GM12892 (cell line): ENCODE results near the gene CNDP2.
A peak's percentile ranks its signal among the peaks of the same experiment; 100 is the strongest.
"Not testable (repeated sequence)": the region's sequence is repeated elsewhere in the genome, so short reads cannot be mapped to it uniquely, and the experiment has no call there.

ENCODE experiments used
- DNase-seq: peaks from one replicate; pipeline ENCODE4 v3.0.0; 2011; ENCODE audit not compliant: insufficient read length
- FAIRE-seq: peaks from 2 replicates; lab custom pipeline; 2011; peaks lifted over from hg19 to GRCh38; lab: Jason Lieb, UNC
- POLR2A ChIP-seq: IDR thresholded peaks from 2 replicates; pipeline ENCODE4 v1.6.1; 2011; ENCODE audit warnings: low read depth, low read length, control low read depth
- POLR2AphosphoS5 ChIP-seq: IDR thresholded peaks from 2 replicates; pipeline ENCODE4 v1.6.1; 2011; ENCODE audit warnings: low read depth, low read length, control low read depth
- TAF1 ChIP-seq: IDR thresholded peaks from 2 replicates; pipeline ENCODE4 v1.6.1; 2011; ENCODE audit warnings: low read depth, mild to moderate bottlenecking, control low read depth, low read length, borderline replicate concordance

The CNDP2 gene

GRCh38 chr18:74522635-74523548, 26.7 kb downstream of the CNDP2 start:
- FAIRE-seq = no peak
- no peak for DNase-seq
- TF ChIP-seq POLR2AphosphoS5 = no peak
- no peak for TF ChIP-seq POLR2A
- TF ChIP-seq TAF1 = no peak

DNA sequence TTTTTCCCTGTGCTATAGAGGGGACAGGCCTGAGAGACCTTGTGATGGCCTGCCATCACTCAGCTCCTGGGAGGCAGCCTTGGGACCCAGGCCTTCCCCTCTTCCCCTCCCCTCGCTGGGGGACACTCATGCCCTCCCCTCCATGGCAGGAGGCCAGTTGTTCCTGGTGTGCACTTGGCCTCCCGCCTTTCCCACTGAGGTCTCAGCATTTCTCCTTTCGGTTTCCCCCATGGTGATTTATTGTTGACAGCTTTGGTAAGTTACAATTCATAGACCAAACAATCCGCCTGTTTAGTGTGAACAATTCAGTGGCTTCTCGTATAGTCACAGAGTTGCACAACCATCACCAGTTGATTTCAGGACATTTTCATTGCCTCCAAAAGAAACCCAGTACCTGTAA, 27.9 kb downstream of the CNDP2 start:
- FAIRE-seq (no peak), DNase-seq (no peak)
- TF ChIP-seq POLR2A = no peak
- no peak for TF ChIP-seq POLR2AphosphoS5
- no peak for TF ChIP-seq TAF1

- not testable (repeated sequence) for FAIRE-seq
Observed at GRCh38 chr18:74524915-74525314, 28.8 kb downstream of the CNDP2 start.

DNA sequence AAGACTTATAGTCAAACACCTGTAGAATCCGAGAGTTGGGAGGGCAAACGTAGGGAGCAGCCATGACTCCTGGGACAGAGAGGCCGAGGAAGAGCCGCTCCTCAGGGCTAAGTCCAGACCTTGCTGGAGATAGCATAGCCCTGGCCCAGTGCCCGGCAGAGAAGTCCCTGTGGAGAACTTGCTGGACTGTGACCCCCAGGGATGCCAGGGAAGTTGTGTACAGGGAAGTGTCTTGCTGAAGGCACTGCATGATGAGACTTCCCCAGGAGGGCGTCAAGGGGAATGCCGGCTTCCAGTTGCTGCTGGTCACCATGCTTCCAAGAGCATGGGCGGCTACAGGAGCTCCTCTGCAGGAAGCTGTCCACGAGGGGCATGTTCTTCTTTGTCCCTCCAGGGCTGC, 29.6 kb downstream of the CNDP2 start:
- DNase-seq (no peak), FAIRE-seq (no peak)
- TF ChIP-seq POLR2A = no peak
- no peak for TF ChIP-seq TAF1
- TF ChIP-seq POLR2AphosphoS5 = no peak

More at GRCh38 chr18:74524915-74525314, 28.8 kb downstream of the CNDP2 start:
- not testable (repeated sequence) for DNase-seq

DNA sequence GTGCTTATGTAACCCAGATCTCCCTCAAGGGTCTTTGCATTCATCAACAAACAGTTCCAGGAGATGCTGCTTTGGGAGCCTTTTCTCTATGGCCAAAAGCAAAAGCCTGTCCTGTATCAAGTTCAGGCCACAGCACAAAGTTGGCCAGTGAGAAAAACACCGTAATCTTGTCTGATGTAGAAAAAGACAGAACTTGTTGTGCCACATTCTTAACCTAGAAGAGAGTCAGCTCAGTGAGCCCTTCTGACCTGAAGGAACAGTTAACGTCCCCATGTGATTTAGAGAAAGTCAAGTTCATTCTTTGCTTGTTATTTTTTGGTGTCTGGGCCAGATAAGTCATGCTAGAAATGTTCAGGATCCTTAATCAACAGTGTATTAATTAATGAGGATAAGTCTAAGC, 30.3 kb downstream of the CNDP2 start:
- DNase-seq (no peak), FAIRE-seq (no peak)
- TF ChIP-seq TAF1 (no peak), POLR2AphosphoS5 (no peak), POLR2A (no peak)

DNA sequence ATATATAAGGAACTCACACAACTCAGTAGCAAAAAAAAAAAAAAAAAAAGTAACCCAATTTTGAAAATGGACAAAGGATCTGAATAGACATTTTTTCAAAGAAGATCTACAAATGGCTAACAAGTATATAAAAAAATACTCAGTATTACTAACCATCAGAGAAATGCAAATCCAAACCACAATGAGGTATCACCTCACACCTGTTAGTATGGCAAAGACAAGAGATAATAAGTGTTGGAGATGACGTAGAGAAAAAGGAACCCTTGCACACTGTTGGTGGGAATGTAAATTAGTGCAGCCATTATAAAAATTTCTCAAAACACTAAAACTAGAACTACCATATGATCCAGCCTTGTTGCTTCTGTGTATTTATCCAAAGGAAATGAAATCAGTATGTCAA, 32.3 kb downstream of the CNDP2 start:
- DNase-seq (no peak), FAIRE-seq (no peak)
- TF ChIP-seq TAF1 (no peak), POLR2AphosphoS5 (no peak)

- TF ChIP-seq TAF1 (no peak), POLR2A (no peak), POLR2AphosphoS5 (no peak)
- DNase-seq (no peak), FAIRE-seq (peak; percentile 5)
Observed at GRCh38 chr18:74528913-74529312, 32.8 kb downstream of the CNDP2 start.

- no peak for TF ChIP-seq POLR2A
- TF ChIP-seq TAF1 = no peak
- no peak for TF ChIP-seq POLR2AphosphoS5
- no peak for DNase-seq
- FAIRE-seq = no peak
Observed at GRCh38 chr18:74529378-74529777, 33.2 kb downstream of the CNDP2 start.

DNA sequence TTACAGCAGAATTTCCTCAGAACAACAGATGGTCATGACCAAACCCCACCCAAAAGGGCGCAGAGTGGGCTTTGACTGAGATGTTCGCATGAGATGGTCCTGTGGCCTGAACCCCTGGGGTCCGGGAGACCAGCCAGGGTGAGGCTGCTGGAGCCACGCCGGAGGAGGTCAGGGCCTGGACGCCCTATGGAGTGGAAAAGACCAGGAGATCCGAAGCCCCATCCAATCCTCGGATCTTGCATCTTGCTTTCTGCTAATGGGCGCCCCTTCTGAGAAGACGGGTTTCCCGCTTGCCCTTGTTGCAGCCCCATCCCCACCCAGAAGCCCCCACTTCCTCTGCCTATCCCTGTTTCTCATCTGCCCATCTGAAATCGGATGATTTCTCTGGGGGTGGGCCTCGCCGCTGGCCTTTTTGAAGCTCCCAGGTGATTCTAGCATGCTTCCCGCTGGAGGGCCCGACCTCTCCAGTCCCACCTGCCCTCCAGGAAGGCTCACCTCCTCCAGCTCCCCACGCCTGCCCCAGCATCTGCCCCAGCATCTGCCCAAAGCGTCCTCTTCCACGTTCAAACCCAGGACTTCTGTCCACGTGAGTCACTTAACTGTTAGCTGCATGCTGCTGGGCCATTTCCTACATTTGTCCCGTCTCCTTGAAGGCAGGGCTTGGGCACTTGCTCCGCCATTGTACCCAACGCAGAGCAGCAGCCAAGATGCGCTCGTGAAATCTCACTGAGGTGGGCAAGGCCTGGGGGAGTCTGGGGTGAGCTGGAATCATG, 33.8 kb downstream of the CNDP2 start:
- no peak for TF ChIP-seq POLR2AphosphoS5
- no peak for TF ChIP-seq POLR2A
- TF ChIP-seq TAF1 = no peak
- FAIRE-seq = no peak
- no peak for DNase-seq

GRCh38 chr18:74530584-74530862, 34.4 kb downstream of the CNDP2 start:
- FAIRE-seq (no peak), DNase-seq (no peak)
- TF ChIP-seq POLR2AphosphoS5 (no peak), TAF1 (no peak), POLR2A (no peak)

- no peak for FAIRE-seq
- no peak for DNase-seq
- no peak for TF ChIP-seq POLR2A
- no peak for TF ChIP-seq TAF1
- no peak for TF ChIP-seq POLR2AphosphoS5
Observed at GRCh38 chr18:74531043-74531442, 34.9 kb downstream of the CNDP2 start.

- FAIRE-seq (no peak), DNase-seq (no peak)
- no peak for TF ChIP-seq POLR2AphosphoS5
Observed at GRCh38 chr18:74532511-74533025, 36.4 kb downstream of the CNDP2 start.

- FAIRE-seq (no peak), DNase-seq (no peak)
- no peak for TF ChIP-seq TAF1
- no peak for TF ChIP-seq POLR2A
- no peak for TF ChIP-seq POLR2AphosphoS5
Observed at GRCh38 chr18:74533666-74534065, 37.5 kb downstream of the CNDP2 start.
